Umbilical cord (tissue), 2 donors: ENCODE data around the gene FAM161A. TPM values are rescaled to one million over a fixed set of nuclear protein-coding genes. Genes with fewer than 3 reads are reported as not detected.
"Not testable (repeated sequence)": the region's sequence is repeated elsewhere in the genome, so short reads cannot be mapped to it uniquely, and the experiment has no call there.

Experiments
- DNase-seq: peaks from one replicate; pipeline ENCODE4 v3.0.0-alpha.2; 2015; ENCODE audit warnings: low spot score
- total RNA-seq: library from RNA; depleted of rRNA; stranded (reverse); fragments of >200 nt; gene quantifications from one replicate; pipeline ENCODE4 v1.2.3, GENCODE V29; 2014; ENCODE audit warnings: low replicate concordance; ENCODE audit not compliant: insufficient read depth

Gene FAM161A
- 16.4 TPM for total RNA-seq

GRCh38 chr2:61853847-61854563 lies at the start of gene FAM161A:
TSS of gene FAM161A (minus strand) at chr2:61854060. CDS start at chr2:61854041, 19 bp downstream.
- DNase-seq, result peak; percentile 95

GRCh38 chr2:61900281-61900680 lies 46.4 kb upstream of the FAM161A start:
- no peak for DNase-seq

GRCh38 chr2:61898810-61899209 lies 45.0 kb upstream of the FAM161A start:
- peak; percentile 31 for DNase-seq

GRCh38 chr2:61888267-61889055 lies 34.6 kb upstream of the FAM161A start, which contains the start of gene CCT4:
TSS of gene CCT4 (minus strand) at chr2:61888656. CDS start at chr2:61888507, 149 bp downstream.
- peak; percentile 89 for DNase-seq

GRCh38 chr2:61887717-61888266 lies 33.9 kb upstream of the FAM161A start:
- DNase-seq, result peak; percentile 27

GRCh38 chr2:61885896-61886603 lies 32.2 kb upstream of the FAM161A start:
- DNase-seq, result no peak

- no peak for DNase-seq
Observed at GRCh38 chr2:61882850-61883249, 29.0 kb upstream of the FAM161A start.

- not testable (repeated sequence) for DNase-seq
Observed at GRCh38 chr2:61879351-61879750, 25.5 kb upstream of the FAM161A start.

- DNase-seq, result no peak
Observed at GRCh38 chr2:61878761-61879160, 24.9 kb upstream of the FAM161A start.

- DNase-seq, result no peak
Observed at GRCh38 chr2:61877571-61878245, 23.8 kb upstream of the FAM161A start.

GRCh38 chr2:61876400-61876799 lies 22.5 kb upstream of the FAM161A start:
- DNase-seq, result no peak

GRCh38 chr2:61866482-61867089 lies 12.7 kb upstream of the FAM161A start:
- not testable (repeated sequence) for DNase-seq

- no peak for DNase-seq
Observed at GRCh38 chr2:61862085-61862484, 8.2 kb upstream of the FAM161A start.

- no peak for DNase-seq
Observed at GRCh38 chr2:61857224-61857623, 3.4 kb upstream of the FAM161A start.

GRCh38 chr2:61855318-61855613 lies 1.4 kb upstream of the FAM161A start:
- DNase-seq, result no peak

- peak; percentile 99 for DNase-seq
Observed at GRCh38 chr2:61854564-61855317, 881 bp upstream of the FAM161A start.

- DNase-seq, result peak; percentile 18
Observed at GRCh38 chr2:61853086-61853846, 594 bp downstream of the FAM161A start.

GRCh38 chr2:61851270-61851669 lies 2.6 kb downstream of the FAM161A start:
- DNase-seq, result not testable (repeated sequence)

GRCh38 chr2:61845320-61845719 lies 8.5 kb downstream of the FAM161A start:
- DNase-seq, result no peak
